Inflammatory macrophage treated with lipopolysaccharide for 4 hours (primary cell): ENCODE data around the gene NCOA6.
"Not testable (repeated sequence)": the region's sequence is repeated elsewhere in the genome, so short reads cannot be mapped to it uniquely, and the experiment has no call there.

Experiments
- DNase-seq: peaks from one replicate; pipeline ENCODE4 v3.0.0-alpha.2; 2020

NCOA6 gene

GRCh38 chr20:34824806-34825529 is 483 bp downstream of the NCOA6 start:
- peak; percentile 54 for DNase-seq

GRCh38 chr20:34824452-34824805 is 1.0 kb downstream of the NCOA6 start:
- peak; percentile 63 for DNase-seq

DNA sequence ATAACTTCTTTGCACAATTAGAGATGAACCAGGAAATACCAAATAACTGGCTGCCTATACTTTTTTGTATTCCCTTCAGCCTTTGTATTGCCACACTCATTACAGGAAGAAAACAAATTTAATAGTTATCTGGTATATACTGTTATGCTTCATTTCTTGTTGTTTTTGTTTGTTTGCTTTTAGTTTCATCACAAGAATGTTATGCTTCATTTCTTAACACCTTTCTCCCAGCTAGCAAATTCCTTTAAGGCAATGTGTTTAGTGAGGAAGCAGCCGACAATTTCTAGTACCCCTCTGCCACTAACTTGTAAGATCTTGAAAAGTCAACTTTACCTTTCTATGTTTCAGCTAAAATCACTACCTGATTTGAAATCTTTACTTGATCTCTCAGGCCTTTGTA is 1.4 kb downstream of the NCOA6 start:
- DNase-seq = no peak

DNA sequence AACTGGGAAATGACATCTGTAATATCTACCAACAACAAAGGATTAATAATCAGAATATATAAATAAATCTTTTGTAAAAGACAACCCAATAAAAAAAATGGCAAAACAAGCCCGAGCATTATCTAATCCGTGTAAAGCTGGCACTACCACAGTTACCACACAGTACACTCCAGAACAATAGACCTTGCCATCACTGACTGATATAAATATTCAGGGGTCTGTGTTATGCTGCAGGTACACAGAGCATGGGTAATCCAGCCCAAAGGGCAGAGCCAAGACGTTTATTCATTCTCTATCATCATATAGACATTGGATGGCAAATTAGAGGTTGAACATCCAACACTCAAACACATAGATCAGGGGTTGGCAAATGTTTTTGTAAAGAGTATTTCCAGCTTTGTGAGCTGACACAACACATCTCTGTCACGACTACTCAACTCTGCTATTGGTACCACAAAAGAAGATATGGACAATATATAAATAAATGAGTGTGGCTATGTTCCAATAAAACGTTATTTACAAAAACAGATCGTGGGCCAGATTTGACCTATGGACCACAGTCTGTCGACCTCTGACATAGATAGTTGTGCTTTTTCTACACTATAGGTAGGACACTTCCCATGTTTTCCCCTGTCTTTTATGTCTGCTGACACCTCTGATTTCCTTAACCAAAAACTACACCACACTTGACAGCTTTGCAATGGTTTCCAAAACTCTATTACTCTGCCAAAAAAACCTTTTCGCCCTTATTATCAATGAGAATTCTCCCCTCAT is 4.5 kb downstream of the NCOA6 start:
- DNase-seq = no peak

GRCh38 chr20:34817801-34818200 is 7.7 kb downstream of the NCOA6 start:
- DNase-seq = no peak

DNA sequence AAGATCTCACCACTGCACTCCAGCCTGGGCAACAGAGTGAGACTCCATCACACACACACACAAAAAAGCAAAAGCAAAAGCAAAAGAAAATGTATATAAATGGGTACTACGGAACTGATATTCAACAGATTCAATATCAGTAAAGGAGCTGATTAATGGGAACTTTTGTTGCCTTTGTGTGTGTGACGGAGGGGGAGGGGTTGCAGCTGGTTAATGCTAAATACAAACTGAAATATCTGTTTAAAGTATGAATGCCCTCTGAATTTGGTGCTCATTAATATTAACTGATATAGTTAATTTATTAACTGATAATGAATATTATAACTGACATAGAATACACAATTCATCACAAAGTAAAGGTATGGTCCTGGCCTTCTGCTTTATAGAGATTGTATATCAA is 8.4 kb downstream of the NCOA6 start:
- no peak for DNase-seq

DNA sequence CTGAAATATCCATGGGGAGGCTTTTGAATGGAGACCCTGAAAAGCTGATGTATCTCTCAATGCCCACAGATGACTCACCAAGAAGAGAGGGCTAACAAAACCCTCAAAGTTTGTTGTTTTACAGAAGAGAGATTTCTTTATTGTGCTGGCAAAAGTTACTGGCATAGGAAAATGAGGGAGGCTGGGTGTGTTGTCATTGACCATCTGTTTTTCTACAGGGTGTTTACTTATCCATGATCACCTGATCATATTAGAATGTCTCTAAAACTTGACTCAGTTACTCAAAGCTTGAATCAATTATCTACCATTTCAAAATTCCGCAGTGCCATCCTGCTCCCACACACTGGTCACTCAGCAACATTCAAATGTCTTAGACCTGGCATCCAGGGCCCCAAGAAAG is 9.8 kb downstream of the NCOA6 start:
- DNase-seq = no peak

DNA sequence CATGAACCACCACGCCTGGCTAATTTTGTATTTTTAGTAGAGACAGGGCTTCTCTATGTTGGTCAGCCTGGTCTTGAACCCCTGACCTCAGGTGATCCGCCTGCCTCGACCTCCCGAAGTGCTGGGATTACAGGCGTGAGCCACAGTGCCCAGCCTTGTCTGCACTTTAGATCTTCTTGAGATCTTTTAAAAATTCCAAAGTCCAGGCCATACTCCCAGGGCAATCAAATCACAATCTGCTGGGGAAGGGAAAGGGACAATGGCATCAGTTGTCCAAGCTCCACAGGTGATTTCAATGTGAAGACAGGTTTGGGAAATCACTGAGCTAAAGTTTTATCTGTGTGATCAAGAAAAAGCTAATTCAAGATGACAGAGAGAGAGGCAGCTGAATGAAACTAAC is 16.9 kb downstream of the NCOA6 start:
- DNase-seq = no peak

DNA sequence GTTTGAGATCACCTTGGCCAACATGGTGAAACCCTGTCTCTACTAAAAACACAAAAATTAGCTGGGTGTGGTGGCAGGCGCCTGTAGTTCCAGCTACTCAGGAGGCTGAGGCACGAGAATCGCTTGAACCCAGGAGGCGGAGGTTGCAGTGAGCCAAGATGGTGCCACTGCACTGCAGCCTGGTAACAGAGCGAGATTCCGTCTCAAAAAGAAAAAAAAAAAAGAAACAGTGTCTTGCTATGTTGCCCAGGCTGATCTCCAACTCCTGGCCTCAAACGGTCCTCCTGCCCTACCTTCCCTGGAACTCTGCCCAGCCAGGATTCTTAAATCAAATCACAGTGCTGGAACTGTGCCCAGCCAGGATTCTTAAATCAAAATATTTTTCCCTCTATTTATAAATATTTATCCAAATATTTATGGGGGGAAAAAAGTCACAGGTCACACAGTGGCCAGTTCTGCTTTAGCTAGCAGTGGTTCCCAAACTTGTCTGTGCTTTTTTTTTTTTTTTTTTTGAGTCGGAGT is 17.4 kb downstream of the NCOA6 start:
- not testable (repeated sequence) for DNase-seq

DNA sequence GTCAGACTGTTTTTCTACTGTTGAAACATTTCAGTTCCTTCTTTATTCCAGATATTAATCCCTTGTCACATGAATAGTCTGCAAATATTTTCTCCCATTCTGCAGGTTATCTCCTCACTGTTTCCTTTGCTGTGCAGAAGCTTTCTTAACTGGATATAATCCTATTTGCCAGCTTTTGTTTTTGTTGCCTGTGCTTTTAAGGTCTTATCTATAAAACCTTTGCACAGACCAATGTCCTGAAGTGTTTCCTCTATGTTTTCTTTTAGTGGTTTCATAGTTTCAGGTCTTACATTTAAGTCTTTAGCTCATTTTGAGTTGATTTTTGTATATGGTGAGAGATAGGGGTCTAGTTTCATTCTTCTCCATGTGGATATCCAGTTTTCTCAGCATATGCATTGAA is 19.2 kb downstream of the NCOA6 start:
- no peak for DNase-seq

DNA sequence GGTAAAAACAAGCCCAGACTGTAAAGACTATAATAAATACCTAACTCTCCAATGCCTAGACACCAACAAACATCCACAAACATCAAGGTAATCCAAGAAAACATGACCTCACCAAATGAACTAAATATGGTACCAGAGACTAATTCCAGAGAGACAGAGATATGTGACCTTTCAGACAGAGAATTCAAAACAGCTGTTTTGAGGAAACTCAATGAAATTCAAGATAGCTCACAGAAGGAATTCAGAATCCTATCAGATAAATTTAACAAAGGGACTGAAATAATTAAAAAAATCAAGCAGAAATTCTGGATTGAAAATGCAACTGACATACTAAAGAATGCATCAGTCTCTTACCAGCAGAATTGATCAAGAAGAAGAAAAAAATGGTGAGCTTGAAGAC is 26.6 kb downstream of the NCOA6 start:
- DNase-seq = no peak

- DNase-seq = no peak
These were observed 27.1 kb downstream of the NCOA6 start for GRCh38 chr20:34798328-34798727.

- no peak for DNase-seq
These were observed 28.1 kb downstream of the NCOA6 start for GRCh38 chr20:34797012-34797995.

DNA sequence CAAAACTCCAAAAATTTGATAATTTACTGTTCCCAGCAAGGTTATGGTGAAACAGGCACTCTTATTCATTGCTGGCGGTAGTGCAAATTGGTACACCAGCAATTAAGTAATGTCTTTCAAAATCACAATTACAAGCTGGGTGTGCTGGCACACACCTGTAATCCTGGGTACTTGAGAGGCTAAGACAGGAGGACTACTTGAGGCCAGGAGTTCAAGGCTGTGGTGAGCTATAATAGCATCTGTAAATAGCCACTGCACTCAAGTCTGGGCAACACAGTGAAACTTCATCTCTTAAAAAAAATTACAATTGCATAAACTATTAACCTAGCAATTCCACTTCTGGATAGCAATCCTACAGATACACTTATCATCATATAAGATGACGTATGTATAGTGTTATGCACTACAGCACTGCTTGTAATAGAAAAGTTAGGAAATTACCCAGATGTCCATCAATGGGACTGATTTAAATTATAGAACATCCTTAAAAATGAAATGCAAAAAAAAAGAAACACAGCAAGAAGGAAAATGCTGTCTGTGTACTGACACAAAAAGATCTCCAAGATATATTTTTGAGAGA is 31.4 kb downstream of the NCOA6 start:
- no peak for DNase-seq

- no peak for DNase-seq
These were observed 32.6 kb downstream of the NCOA6 start for GRCh38 chr20:34792687-34793363.

GRCh38 chr20:34791289-34792020 is 34.0 kb downstream of the NCOA6 start:
- DNase-seq = peak; percentile 63

DNA sequence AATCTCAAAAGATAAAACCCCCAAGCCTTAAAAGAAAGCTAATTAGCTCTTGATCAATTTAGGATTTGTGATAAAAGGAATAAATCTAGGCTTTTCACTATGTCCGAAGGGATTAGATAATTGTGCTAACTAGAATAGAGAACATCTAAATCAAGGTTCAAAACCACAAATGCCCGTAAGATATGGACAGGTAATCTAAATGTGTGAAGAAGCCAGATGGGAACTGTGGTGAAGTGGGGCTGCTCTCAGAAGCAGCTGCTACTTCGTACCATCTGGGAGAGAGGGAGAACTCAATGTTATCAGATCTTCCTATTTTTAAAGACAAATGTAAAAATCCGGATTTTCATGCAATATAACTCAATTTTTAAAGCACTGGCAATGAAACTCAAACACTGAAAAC is 44.2 kb downstream of the NCOA6 start:
- no peak for DNase-seq

DNA sequence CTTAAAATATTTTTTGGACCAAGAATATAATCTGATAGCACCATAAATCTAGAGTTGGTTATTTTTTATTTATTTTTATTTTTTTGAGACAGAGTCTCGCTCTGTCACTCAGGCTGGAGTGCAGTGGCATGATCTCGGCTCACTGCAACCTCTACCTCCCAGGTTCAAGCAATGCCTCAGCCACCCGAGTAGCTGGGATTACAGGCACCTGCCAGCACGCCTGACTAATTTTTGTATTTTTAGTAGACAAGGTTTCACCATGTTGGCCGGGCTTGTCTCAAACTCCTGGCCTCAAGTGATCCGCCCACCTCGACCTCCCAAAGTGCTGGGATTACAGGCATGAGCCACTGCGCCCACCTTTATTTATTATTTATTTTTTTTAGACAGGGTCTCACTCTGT is 45.2 kb downstream of the NCOA6 start:
- DNase-seq = not testable (repeated sequence)

DNA sequence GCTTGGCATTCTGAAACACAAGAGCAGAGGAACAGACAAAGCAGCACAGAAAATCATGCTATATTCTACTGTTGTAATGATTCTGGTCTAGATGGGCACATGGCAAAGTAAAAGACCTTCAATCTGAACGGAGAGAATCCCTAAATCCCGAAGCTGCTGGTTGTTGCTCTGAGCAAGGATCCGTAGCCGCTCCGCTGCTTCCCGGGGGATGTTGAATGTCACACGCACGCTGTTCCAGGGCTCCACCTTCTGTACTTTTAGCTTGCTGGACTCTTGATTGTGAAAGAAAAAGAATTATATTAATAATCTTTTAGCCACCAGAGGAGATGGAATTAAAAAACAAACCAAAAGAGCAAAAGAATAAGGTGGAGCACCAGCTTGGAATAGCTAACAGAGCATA is 49.3 kb downstream of the NCOA6 start:
- DNase-seq = no peak

DNA sequence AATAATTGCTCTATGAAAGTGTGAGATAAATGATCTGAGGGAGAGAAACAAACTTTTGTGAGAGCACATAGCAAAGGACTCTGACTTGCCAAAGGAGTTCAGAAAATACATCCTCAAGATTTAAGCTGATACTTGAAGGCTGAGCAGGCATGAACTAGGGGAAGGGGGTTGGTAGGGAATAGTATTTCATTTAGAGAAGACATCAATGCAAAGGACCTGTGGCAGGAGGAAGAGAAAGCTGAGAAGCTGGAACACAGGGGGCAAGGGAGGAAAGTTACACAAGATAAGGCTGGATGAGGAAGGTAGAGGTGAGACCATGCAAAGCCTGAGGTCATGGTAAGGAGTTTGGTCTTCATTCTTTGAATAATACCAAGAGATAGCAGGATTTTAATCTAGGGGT is 50.6 kb downstream of the NCOA6 start:
- no peak for DNase-seq

DNA sequence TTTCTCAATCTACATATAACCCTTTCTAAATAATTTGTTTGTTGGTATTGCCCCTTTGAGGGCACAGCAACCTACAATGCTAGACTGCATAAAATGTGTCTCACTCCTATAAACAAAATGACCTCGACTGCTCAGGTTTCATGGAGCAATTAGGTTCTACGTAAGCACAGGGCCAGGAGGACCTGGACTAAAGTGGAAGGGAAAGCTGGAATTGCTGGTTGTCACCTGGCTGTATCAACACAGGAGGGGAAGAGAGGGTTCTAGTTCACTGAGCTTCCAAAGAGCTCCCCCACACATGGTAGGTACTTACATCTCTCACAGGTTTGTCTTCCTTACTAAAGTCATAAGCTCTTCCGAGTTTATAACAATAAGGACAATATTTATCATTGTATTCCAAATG is 51.0 kb downstream of the NCOA6 start:
- no peak for DNase-seq

DNA sequence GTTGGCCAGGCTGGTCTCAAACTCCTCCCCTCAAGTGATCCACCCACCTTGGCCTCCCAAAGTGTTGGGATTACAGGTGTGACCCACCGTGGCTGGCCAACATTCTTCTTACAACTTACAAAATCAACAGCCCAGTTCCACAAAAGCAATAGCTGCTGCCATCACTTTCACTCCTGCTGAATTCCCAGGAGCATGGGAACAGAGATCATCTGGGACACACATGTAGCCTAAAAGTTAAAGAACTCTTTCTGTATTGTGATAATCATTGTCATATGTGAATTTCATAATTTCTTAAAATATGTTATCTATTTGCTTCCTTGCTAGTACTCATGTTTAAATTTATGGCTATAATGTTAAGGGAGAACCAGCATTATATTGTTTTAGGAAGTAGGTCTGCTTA is 51.7 kb downstream of the NCOA6 start:
- no peak for DNase-seq
